ENCODE data around the gene POLR3E. TPM values are rescaled to one million over a fixed set of nuclear protein-coding genes. Genes with fewer than 3 reads are reported as not detected.

POLR3E gene
- polyA plus RNA-seq, 6 donors from 2014 or later, result 8.8 to 15.9 (median 12.5) TPM

DNA sequence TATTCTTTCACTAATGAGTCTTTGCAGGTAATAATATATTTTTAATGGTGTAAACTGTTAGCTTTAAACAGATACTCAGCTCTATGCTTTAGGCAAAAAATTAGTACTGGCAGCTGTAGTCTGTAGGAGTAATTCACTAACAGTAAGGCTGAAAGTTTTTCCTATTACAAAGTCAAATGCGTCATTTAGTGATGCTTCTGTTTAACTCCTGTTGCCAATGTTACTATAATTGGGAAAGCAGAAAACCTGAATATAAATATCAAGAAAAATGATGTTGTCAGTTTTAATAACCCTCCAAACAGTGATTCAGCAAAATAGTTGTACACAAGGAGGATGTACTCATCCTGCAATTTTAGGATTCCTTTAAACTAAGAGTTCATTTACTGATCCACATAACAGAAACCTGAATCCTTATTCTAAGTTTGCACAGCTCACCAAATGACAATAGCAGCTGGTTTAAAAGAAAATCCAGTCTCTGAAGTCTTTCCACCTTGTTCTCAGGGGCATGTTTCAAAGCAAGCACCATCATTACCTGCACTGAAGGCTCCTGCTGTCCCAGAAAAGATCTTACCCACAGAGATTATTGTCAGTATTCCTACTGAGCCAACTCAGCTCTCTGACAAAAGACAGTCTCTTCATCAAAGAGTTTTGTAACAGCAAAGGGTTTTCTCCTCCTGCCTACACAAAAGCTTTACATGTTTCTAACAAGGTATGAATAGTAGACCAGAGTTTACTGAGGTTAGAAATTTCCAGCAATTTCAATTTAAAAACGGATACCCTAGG, 73.0 kb downstream of the POLR3E start:
- Mint-ChIP-seq H3K27me3 (no peaks in the 10 kb centered on the region), H3K9me3 (no peaks in the 10 kb centered on the region), H3K4me1 (peaks cover 13 to 18% (median 15%) of the 10 kb centered on the region in 3 donors), H3K27ac (no peak overlapping the region), H3K36me3 (no peaks in the 10 kb centered on the region), H3K4me3 (no peak overlapping the region)
- no peak for DNase-seq
- no peak for ATAC-seq (ENCODE audit: low read depth in 2 of 2)

- H3K36me3 Mint-ChIP-seq, result no peaks in the 10 kb centered on the region
- H3K4me1 Mint-ChIP-seq, result peaks cover 9 to 18% (median 17%) of the 10 kb centered on the region in 3 donors
- peak overlapping the region in 4 of 6 donors; percentile 68 to 82 (median 75) for H3K27ac Mint-ChIP-seq
- no peaks in the 10 kb centered on the region for H3K9me3 Mint-ChIP-seq
- ATAC-seq (ENCODE audit: low read depth in 2 of 2) (no peak), DNase-seq (no peak)
- H3K27me3 Mint-ChIP-seq, result no peaks in the 10 kb centered on the region
- peak overlapping the region; percentile 86 to 98 (median 92) for H3K4me3 Mint-ChIP-seq
Observed at GRCh38 chr16:22372882-22373661, 75.9 kb downstream of the POLR3E start.

DNA sequence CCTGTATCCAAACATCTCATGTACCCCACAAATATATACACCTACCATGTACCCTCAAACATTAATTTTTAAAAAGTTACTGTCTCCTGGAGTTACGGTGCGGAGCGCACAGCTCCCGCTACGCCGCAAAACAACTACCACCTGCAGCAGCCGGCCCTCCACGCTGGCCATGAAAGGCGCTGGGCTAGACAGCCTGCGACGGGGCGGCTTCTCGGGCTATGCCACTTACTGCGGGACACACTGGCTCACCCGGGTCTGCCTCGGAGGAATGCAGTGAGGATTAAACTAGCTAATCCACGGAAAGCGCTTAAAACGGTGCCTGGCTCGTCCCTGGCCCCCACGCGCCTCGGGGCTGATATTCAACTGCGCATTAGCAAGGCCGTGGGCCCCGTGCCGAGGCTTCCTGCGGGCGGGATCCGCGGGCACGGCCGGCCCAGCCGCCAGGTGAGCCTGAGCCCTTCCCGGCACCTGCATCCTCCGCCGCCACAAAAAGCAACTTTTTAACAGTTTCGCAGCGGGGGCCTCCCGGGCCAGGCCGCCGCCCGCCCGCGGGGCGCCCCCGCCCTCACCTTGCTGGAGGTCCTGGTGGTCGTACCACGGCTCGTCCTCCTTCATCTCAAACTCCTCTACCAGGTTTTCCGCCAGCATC, 76.6 kb downstream of the POLR3E start:
- peak overlapping the region in 4 of 6 donors; percentile 68 to 82 (median 75) for H3K27ac Mint-ChIP-seq
- H3K4me3 Mint-ChIP-seq, result peak overlapping the region; percentile 87 to 98 (median 96)
- ATAC-seq (ENCODE audit: low read depth in 2 of 2) (peak; percentile 4 to 10), DNase-seq (peak; percentile 25)
- H3K9me3 Mint-ChIP-seq, result no peaks in the 10 kb centered on the region
- H3K27me3 Mint-ChIP-seq, result no peaks in the 10 kb centered on the region
- no peaks in the 10 kb centered on the region for H3K36me3 Mint-ChIP-seq
- peaks cover 9 to 18% (median 17%) of the 10 kb centered on the region in 3 donors for H3K4me1 Mint-ChIP-seq

- peaks cover 9 to 18% (median 17%) of the 10 kb centered on the region in 3 donors for H3K4me1 Mint-ChIP-seq
- peak; percentile 93 to 94 for ATAC-seq (ENCODE audit: low read depth in 2 of 2)
- H3K4me3 Mint-ChIP-seq, result peak within 1 kb of the TSS; percentile 95 to 98 (median 98)
- no peaks in the 10 kb centered on the region for H3K27me3 Mint-ChIP-seq
- DNase-seq, result peak; percentile 98
- no peaks in the 10 kb centered on the region for H3K9me3 Mint-ChIP-seq
- H3K27ac Mint-ChIP-seq, result peak within 1 kb of the TSS in 4 of 6 donors; percentile 69 to 82 (median 77)
- no peaks in the 10 kb centered on the region for H3K36me3 Mint-ChIP-seq
Observed at GRCh38 chr16:22374311-22375116, 77.3 kb downstream of the POLR3E start, which contains the start of gene CDR2. Gene CDR2, minus strand, starts transcription at chr16:22374619. Its CDS starts 310 bp downstream, at chr16:22374309.

DNA sequence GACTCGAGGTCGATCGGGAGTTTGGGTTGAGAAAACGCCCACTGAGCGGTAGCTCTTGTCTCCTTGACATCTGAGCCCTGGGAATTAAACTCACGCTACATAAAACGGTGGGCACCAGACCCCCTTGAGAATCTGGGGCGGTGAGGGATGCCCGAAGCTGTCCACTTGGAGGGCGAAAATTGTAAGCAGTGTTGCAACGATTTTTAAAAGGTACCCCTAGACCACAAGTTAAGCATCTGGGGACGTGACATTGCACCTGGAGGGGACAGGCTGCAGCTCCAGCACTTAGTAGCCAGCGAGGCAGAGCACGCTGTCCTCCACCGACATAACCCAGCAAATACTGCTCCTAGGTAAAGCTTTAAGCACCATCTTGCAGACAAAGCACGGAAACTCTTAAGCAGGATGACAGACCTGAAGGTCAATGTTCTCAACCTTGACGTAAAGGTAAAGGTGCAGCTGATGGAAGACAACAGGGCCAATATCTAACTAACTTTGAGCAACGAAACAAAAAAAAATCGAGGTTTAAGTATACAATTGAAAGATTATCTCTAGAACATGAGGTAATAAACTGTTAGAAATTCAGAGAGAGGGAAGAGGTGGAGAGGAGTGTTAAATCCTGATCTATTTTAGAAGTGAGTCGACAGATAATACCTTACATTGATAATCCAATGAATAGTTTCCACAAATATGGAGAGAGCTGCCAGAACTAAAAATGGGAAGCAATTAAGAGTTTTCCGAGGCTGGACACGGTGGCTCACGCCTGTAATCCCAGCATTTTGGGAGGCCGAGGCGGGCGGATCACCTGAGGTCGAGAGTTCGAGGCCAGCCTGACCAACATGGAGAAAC, 78.1 kb downstream of the POLR3E start:
- no peaks in the 10 kb centered on the region for H3K36me3 Mint-ChIP-seq
- H3K27ac Mint-ChIP-seq, result peak overlapping the region in 1 of 6 donors; percentile 82
- DNase-seq, result peak; percentile 10
- peak overlapping the region; percentile 95 to 98 (median 98) for H3K4me3 Mint-ChIP-seq
- H3K9me3 Mint-ChIP-seq, result no peaks in the 10 kb centered on the region
- no peak for ATAC-seq (ENCODE audit: low read depth in 2 of 2)
- H3K27me3 Mint-ChIP-seq, result no peaks in the 10 kb centered on the region
- H3K4me1 Mint-ChIP-seq, result peaks cover 9 to 18% (median 17%) of the 10 kb centered on the region in 3 donors

DNA sequence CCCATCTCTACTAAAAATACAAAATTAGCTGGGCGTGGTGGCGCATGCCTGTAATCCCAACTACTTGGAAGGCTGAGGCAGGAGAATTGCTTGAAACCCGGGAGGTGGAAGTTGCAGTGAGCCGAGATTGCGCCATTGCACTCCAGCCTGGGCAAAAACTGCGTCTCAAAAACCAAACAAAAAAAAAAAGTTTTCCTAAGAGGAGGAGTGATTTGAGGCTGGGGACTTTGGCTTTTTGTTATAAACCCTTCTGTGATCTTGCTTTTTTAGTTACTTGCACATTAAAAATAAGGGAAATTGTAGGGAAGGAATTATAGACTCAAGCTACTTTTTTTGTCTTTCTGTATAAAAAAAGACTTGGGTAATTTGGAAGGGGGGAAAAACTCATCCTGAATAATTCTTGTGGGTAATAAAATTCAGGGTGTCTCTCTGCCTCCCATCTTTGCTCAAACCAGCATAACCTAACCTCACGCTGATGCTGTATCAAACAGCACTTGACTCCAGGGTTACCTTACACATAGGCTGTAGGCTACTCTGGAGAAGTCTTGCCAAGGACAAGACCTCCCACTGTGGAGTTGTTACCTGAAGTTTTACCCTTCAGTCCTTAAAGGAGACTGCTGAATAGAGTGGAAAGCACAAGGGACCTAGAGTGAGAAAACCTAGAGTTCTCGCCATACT, 78.9 kb downstream of the POLR3E start:
- no peak for ATAC-seq (ENCODE audit: low read depth in 2 of 2)
- no peaks in the 10 kb centered on the region for H3K27me3 Mint-ChIP-seq
- H3K4me1 Mint-ChIP-seq, result peaks cover 9 to 18% (median 17%) of the 10 kb centered on the region in 3 donors
- H3K4me3 Mint-ChIP-seq, result peak overlapping the region in 5 of 8 donors; percentile 10 to 79 (median 25)
- DNase-seq, result no peak
- H3K9me3 Mint-ChIP-seq, result no peaks in the 10 kb centered on the region
- H3K27ac Mint-ChIP-seq, result peak overlapping the region in 1 of 6 donors; percentile 72
- no peaks in the 10 kb centered on the region for H3K36me3 Mint-ChIP-seq

DNA sequence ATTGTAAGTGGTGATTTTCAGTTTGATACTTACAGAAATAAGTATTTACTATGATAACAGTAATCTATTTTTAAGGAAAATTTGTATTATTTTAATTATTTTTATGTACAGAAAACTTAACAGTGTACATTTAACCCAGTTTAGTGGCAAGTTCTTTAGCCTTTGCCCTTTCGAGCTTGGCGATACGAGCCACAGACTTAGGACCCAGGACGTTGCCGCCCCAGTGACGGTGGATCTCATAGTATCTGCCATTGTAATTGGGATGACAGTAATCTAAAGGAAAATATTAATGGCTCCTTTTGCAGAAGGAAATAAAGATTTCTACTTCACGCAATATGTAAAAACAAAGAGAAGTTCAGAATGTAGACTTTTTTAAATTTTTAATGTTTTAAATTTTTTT, 82.4 kb downstream of the POLR3E start:
- Mint-ChIP-seq H3K27ac (no peak overlapping the region), H3K9me3 (no peaks in the 10 kb centered on the region), H3K4me1 (peaks cover 2 to 9% (median 6%) of the 10 kb centered on the region in 3 donors), H3K4me3 (peak overlapping the region in 1 of 8 donors; percentile 16), H3K27me3 (no peaks in the 10 kb centered on the region), H3K36me3 (no peaks in the 10 kb centered on the region)
- DNase-seq, result no peak
- ATAC-seq (ENCODE audit: low read depth in 2 of 2), result no peak

DNA sequence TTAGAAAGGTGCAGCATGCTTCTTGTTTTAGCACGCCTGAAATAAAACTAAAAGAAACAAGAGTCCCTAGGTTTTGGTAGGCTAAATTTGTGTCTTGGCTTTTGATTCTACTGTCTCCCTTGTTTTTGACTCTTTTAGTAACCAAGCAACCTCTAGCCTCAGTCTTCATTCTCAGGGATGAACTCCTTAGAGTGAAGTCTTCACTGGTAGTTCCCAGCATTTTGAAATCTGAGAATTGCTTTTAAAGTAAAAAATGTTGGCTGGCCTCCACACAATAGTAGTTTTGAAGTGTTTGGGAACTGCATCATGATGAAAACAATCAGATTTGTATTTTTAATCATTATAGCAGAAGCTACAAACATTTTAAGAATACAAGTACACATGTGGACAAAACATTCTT, 83.3 kb downstream of the POLR3E start:
- Mint-ChIP-seq H3K4me1 (peaks cover 0 to 2% (median 0%) of the 10 kb centered on the region in 3 donors), H3K9me3 (no peaks in the 10 kb centered on the region), H3K27ac (no peak overlapping the region), H3K27me3 (no peaks in the 10 kb centered on the region), H3K36me3 (no peaks in the 10 kb centered on the region), H3K4me3 (no peak overlapping the region)
- no peak for DNase-seq
- no peak for ATAC-seq (ENCODE audit: low read depth in 2 of 2)

GRCh38 chr16:22381392-22381791, 84.2 kb downstream of the POLR3E start:
- Mint-ChIP-seq H3K27me3 (no peaks in the 10 kb centered on the region), H3K36me3 (no peaks in the 10 kb centered on the region), H3K9me3 (no peaks in the 10 kb centered on the region), H3K4me1 (no peaks in the 10 kb centered on the region), H3K4me3 (no peak overlapping the region), H3K27ac (no peak overlapping the region)
- DNase-seq (no peak), ATAC-seq (ENCODE audit: low read depth in 2 of 2) (no peak)

DNA sequence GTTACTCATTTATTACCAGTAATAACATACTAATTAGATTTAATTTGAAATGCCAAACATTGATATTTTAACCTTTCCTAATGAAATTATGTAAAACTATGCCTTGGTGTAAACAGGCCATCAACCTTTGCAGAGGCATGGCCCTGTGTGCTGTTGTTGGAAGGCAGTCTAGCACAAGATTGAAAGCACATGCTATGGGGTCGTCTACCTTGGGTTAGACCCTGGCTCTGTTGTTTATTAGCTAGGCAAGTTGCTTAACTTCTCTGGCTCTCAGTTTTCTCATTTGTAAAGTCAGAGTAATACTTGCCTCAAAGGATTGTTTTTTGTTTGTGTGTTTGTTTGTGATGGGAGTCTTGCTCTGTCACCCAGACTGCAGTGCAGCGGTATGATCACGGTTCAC, 86.6 kb downstream of the POLR3E start:
- ATAC-seq (ENCODE audit: low read depth in 2 of 2) (no peak), DNase-seq (no peak)
- no peaks in the 10 kb centered on the region for H3K4me1 Mint-ChIP-seq
- no peaks in the 10 kb centered on the region for H3K36me3 Mint-ChIP-seq
- H3K9me3 Mint-ChIP-seq, result no peaks in the 10 kb centered on the region
- H3K27ac Mint-ChIP-seq, result no peak overlapping the region
- no peaks in the 10 kb centered on the region for H3K27me3 Mint-ChIP-seq
- H3K4me3 Mint-ChIP-seq, result no peak overlapping the region

Data from naive B cell (primary cell).